HepG2 (cell line): ENCODE data around the gene BCL2L11. TPM values are rescaled to one million over a fixed set of nuclear protein-coding genes. Genes with fewer than 3 reads are reported as not detected.
A peak's percentile ranks its signal among the peaks of the same experiment; 100 is the strongest.

Source experiments
- CERS6 ChIP-seq: sonication (generic); formaldehyde crosslinking; IDR thresholded peaks from 2 replicates; pipeline ENCODE4 v1.5.0; 2020; ENCODE audit warnings: missing genetic modification reagents
- CREBL2 ChIP-seq: sonication (generic); formaldehyde crosslinking; IDR thresholded peaks from 2 replicates; pipeline ENCODE4 v1.8.1; 2023; ENCODE audit warnings: missing genetic modification reagents, mild to moderate bottlenecking, borderline replicate concordance
- GFI1 ChIP-seq: sonication (generic); formaldehyde crosslinking; IDR thresholded peaks from 2 replicates; pipeline ENCODE4 v1.5.0; 2020; ENCODE audit warnings: missing genetic modification reagents, mild to moderate bottlenecking, borderline replicate concordance
- IKZF4 ChIP-seq: sonication (generic); formaldehyde crosslinking; IDR thresholded peaks from 2 replicates; pipeline ENCODE4 v1.5.1; 2020; ENCODE audit warnings: borderline replicate concordance, mild to moderate bottlenecking, low read depth, missing genetic modification reagents; ENCODE audit errors: not compliant biosample characterization
- MAZ ChIP-seq, 2 experiments: sonication (generic) in 1 of 2; formaldehyde crosslinking in 1 of 2; IDR thresholded peaks; 2 replicates each; pipeline versions ENCODE4 v1.5.0 to v1.6.1; 2012 to 2020; ENCODE audit warnings: low read depth in 2 of 2, mild to moderate bottlenecking in 2 of 2, borderline replicate concordance in 1 of 2, improper control_type of control experiment in 1 of 2, low read length in 1 of 2, missing genetic modification reagents in 1 of 2, moderate library complexity in 1 of 2
- PHF20 ChIP-seq: sonication (generic); formaldehyde crosslinking; IDR thresholded peaks from 2 replicates; pipeline ENCODE4 v1.5.0; 2020; ENCODE audit warnings: mild to moderate bottlenecking, missing genetic modification reagents
- TFDP1 ChIP-seq: IDR thresholded peaks from 2 replicates; pipeline ENCODE4 v1.6.1; 2016; ENCODE audit warnings: missing compliant biosample characterization, missing genetic modification reagents, borderline replicate concordance
- TOPORS ChIP-seq: sonication (generic); formaldehyde crosslinking; IDR thresholded peaks from 2 replicates; pipeline ENCODE4 v1.8.0; 2023; ENCODE audit warnings: mild to moderate bottlenecking, missing genetic modification reagents
- U2AF1 ChIP-seq: fragments of 200-400 bp; formaldehyde crosslinking; optimal IDR thresholded peaks from 2 replicates; pipeline ENCODE3; 2017; ENCODE audit warnings: mild to moderate bottlenecking, low read depth, low read length
- YEATS4 ChIP-seq: sonication (generic); formaldehyde crosslinking; IDR thresholded peaks from 2 replicates; pipeline ENCODE4 v1.4.0; 2020; ENCODE audit warnings: missing genetic modification reagents, borderline replicate concordance
- ZNF224 ChIP-seq: sonication (generic); formaldehyde crosslinking; IDR thresholded peaks from 2 replicates; pipeline ENCODE4 v1.5.0; 2020; ENCODE audit warnings: mild to moderate bottlenecking, missing genetic modification reagents
- ZNF274 ChIP-seq: sonication (generic); formaldehyde crosslinking; IDR thresholded peaks from 2 replicates; pipeline ENCODE4 v1.5.1; 2020; ENCODE audit warnings: mild to moderate bottlenecking, missing genetic modification reagents
- ZNF503 ChIP-seq: sonication (generic); formaldehyde crosslinking; IDR thresholded peaks from 2 replicates; pipeline ENCODE4 v1.4.0; 2020; ENCODE audit warnings: missing genetic modification reagents
- ZNF703 ChIP-seq: sonication (generic); formaldehyde crosslinking; IDR thresholded peaks from 2 replicates; pipeline ENCODE4 v1.5.1; 2020; ENCODE audit warnings: missing genetic modification reagents, mild to moderate bottlenecking, moderate library complexity, borderline replicate concordance
- ZNF784 ChIP-seq: sonication (generic); formaldehyde crosslinking; IDR thresholded peaks from 2 replicates; pipeline ENCODE4 v1.5.1; 2020; ENCODE audit warnings: missing genetic modification reagents, mild to moderate bottlenecking, borderline replicate concordance
- ZNF879 ChIP-seq: sonication (generic); formaldehyde crosslinking; IDR thresholded peaks from 2 replicates; pipeline ENCODE4 v1.8.1; 2023; ENCODE audit warnings: missing genetic modification reagents
- polyA plus RNA-seq, 8 experiments: library from polyadenylated mRNA; depleted of rRNA in 3 of 8; stranded (reverse) in 7 of 8; unstranded in 1 of 8; fragments of >200 nt; fragmentation: Illumina TruSeq in 4 of 8; extraction: Trizol in 4 of 8; gene quantifications; 2 replicates each; pipeline versions ENCODE4 v1.2.1 to v1.2.3, GENCODE V29; 2011 to 2016; ENCODE audit warnings: low read depth in 4 of 8, missing spikeins in 1 of 8, mixed read lengths in 1 of 8; ENCODE audit not compliant: insufficient read depth in 1 of 8
- total RNA-seq, 5 experiments: library from RNA; depleted of rRNA; stranded (reverse); fragments of >200 nt; fragmentation: Illumina TruSeq; extraction: Trizol; gene quantifications; 2 replicates each; pipeline ENCODE4 v1.2.3, GENCODE V29; 2016; ENCODE audit warnings: low read depth in 1 of 5
- TF ChIP-seq, protein P1 (sequence below): sonication (generic); formaldehyde crosslinking; IDR thresholded peaks from 2 replicates; pipeline ENCODE4 v1.4.0; 2020; ENCODE audit warnings: mild to moderate bottlenecking, missing genetic modification reagents
- TF ChIP-seq, protein P2 (sequence below): sonication (generic); formaldehyde crosslinking; IDR thresholded peaks from 2 replicates; pipeline ENCODE4 v1.8.0; 2022; ENCODE audit warnings: missing genetic modification reagents, mild to moderate bottlenecking, borderline replicate concordance

The BCL2L11 gene
- total and polyA plus RNA-seq, 2 of the 13 experiments (the other 11 are each of a cell fraction or from before 2014, with no cell fraction given): 6.1 to 9.7 TPM

DNA sequence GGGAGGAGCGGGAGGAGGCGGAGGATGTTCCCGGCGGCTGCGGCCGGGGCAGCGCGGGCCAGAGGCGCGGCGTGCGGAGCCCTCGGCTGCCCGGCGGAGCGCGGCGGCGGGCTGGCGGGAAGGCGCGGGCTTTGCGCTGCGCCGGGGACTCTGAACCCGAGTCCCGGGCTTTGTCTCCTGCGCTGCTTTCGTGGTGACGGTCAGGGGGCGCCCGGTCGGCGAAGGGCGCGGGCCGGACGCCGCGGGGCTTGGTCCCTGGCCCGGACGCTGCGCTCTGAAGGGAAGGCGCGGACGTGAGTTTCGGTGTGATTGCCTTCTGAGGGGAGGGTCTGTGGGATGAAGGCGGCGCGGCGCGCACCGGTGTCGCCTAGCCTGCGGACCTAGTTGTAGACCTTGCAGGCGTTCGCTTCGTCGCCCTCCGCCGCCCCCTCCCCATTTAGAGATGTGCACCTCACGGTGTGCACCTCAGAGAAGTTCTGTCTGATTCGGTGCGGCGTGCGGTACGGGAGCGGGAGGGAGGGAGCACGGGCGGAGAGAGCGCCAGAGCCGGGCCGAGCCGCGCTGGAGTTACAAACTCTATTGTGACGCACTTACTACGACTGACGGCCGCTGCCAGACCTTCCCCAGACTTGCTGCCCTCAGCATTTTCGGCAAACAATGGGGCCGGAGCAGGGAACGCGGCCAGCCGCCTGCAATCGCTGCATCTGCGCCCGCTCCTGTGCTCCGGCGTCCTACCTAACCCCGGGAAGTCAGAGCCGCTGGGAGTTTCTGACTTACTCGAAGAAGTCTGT lies 2.1 kb downstream of the BCL2L11 start (continued):
- peak; percentile 71; the same call in 1 of the 2 replicates for TF ChIP-seq TOPORS (CRISPR knock-in tag)
- peak; percentile 86; the same call in 1 of the 2 replicates for TF ChIP-seq ZNF879 (CRISPR knock-in tag)
- TF ChIP-seq ZNF703: no peak
- TF ChIP-seq YEATS4 (CRISPR knock-in tag): peak; percentile 41; the same call in 1 of the 2 replicates
- TF ChIP-seq CREBL2 (CRISPR knock-in tag): peak; percentile 72; the same call in 1 of the 2 replicates
- no peak for TF ChIP-seq ZNF503 (CRISPR knock-in tag)
- TF ChIP-seq U2AF1: peak; percentile 61
- TF ChIP-seq GFI1 (CRISPR knock-in tag): no peak
- peak; percentile 6; the same call in 1 of the 2 replicates for TF ChIP-seq MAZ (IDR thresholded peaks at IDR 0.05; ENCODE audit: borderline replicate concordance, low read depth, low read length)
- peak; percentile 47; the same call in 1 of the 2 replicates for TF ChIP-seq MAZ (CRISPR knock-in tag; IDR thresholded peaks at IDR 0.05; ENCODE audit: low read depth)
- TF ChIP-seq ZNF274: peak; percentile 89
- TF ChIP-seq, protein P1, sequence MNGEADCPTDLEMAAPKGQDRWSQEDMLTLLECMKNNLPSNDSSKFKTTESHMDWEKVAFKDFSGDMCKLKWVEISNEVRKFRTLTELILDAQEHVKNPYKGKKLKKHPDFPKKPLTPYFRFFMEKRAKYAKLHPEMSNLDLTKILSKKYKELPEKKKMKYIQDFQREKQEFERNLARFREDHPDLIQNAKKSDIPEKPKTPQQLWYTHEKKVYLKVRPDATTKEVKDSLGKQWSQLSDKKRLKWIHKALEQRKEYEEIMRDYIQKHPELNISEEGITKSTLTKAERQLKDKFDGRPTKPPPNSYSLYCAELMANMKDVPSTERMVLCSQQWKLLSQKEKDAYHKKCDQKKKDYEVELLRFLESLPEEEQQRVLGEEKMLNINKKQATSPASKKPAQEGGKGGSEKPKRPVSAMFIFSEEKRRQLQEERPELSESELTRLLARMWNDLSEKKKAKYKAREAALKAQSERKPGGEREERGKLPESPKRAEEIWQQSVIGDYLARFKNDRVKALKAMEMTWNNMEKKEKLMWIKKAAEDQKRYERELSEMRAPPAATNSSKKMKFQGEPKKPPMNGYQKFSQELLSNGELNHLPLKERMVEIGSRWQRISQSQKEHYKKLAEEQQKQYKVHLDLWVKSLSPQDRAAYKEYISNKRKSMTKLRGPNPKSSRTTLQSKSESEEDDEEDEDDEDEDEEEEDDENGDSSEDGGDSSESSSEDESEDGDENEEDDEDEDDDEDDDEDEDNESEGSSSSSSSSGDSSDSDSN (CRISPR knock-in tag): peak; percentile 76
- peak; percentile 55; the same call in 1 of the 2 replicates for TF ChIP-seq PHF20 (CRISPR knock-in tag)
- no peak for TF ChIP-seq CERS6 (CRISPR knock-in tag)
- peak; percentile 95 for TF ChIP-seq ZNF784 (CRISPR knock-in tag)
- TF ChIP-seq ZNF224 (CRISPR knock-in tag): peak; percentile 25; the same call in 1 of the 2 replicates
- TF ChIP-seq, protein P2, sequence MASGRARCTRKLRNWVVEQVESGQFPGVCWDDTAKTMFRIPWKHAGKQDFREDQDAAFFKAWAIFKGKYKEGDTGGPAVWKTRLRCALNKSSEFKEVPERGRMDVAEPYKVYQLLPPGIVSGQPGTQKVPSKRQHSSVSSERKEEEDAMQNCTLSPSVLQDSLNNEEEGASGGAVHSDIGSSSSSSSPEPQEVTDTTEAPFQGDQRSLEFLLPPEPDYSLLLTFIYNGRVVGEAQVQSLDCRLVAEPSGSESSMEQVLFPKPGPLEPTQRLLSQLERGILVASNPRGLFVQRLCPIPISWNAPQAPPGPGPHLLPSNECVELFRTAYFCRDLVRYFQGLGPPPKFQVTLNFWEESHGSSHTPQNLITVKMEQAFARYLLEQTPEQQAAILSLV (CRISPR knock-in tag): peak; percentile 52; the same call in 1 of the 2 replicates
- peak; percentile 13 for TF ChIP-seq IKZF4
- TF ChIP-seq TFDP1 (CRISPR knock-in tag): no peak
